Activated naive CD4-positive, alpha-beta T cell treated with anti-CD3 and anti-CD28 coated beads for 36 hours (primary cell): ENCODE measurements around the gene KRTAP2-3. TPM values are rescaled to one million over a fixed set of nuclear protein-coding genes. Genes with fewer than 3 reads are reported as not detected.
"Not testable (repeated sequence)": the region's sequence is repeated elsewhere in the genome, so short reads cannot be mapped to it uniquely, and the experiment has no call there.

Experiments
- CTCF ChIA-PET: fragments of 350-600 bp; sonication (Branson Sonifier 250); formaldehyde crosslinking; loops from one replicate; lab custom pipeline; 2021; ENCODE audit warnings: antibody characterized with exemption; lab: Charles Lee
- DNase-seq: peaks from one replicate; pipeline ENCODE4 v3.0.0-alpha.2; 2020
- H3K27ac Mint-ChIP-seq: one replicate; pipeline ENCODE4 v1.8.0; 2021; ENCODE audit warnings: mild to moderate bottlenecking, mixed read lengths
- H3K27me3 Mint-ChIP-seq: one replicate; pipeline ENCODE4 v1.8.0; 2021; ENCODE audit warnings: low read depth, mixed read lengths
- H3K36me3 Mint-ChIP-seq: one replicate; pipeline ENCODE4 v1.8.0; 2021; ENCODE audit warnings: low read depth, mixed read lengths
- H3K4me1 Mint-ChIP-seq: one replicate; pipeline ENCODE4 v1.8.0; 2021; ENCODE audit warnings: low read depth, mixed read lengths
- H3K4me3 Mint-ChIP-seq: one replicate; pipeline ENCODE4 v1.8.0; 2021; ENCODE audit warnings: mild to moderate bottlenecking, moderate library complexity, mixed read lengths
- H3K9me3 Mint-ChIP-seq: one replicate; pipeline ENCODE4 v1.8.0; 2021; ENCODE audit warnings: mixed read lengths
- intact Hi-C: fragments of 100-400 bp; cut with micrococcal nuclease; formaldehyde crosslinking; loops from one replicate; pipeline ENCODE4 v1.15.1; 2023
- total RNA-seq, 2 experiments: library from RNA; stranded (reverse); gene quantifications; one replicate each; pipeline ENCODE4 v1.2.3, GENCODE V29; 2021

The KRTAP2-3 gene
- total RNA-seq, 2 experiments from 2014 or later, result not detected

DNA sequence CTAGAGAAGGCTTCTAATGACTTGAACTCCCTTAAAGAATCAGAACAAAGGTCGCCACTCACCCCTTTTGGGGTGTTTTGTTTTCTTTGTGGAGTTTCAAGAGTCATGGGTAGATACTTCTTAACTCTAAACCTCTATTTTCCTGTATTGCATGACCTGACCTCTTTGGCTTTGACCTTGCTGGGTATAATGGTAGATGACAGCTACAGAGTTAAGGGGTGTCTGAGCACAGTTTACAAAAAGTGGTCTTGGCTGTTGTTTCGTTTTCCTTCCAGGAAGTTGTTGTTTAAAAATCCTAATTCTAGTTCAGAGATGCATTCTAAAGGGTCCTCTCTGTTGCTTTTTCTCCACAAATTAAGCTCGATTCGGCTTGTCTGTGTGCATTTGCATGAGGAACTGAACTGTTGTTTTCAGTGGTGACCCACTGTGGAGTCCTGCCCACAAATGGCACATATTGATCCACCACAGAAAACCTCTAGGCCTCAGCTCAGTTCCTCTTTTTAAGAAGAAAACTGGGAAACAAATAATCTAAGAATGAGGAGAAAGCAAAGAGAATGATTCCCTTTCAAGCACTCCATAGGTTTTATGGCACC, 28.9 kb upstream of the KRTAP2-3 start:
- CTCF ChIA-PET, DNase-seq, H3K27ac Mint-ChIP-seq, H3K4me1 Mint-ChIP-seq, intact Hi-C loops, H3K27me3 Mint-ChIP-seq, H3K36me3 Mint-ChIP-seq, H3K9me3 Mint-ChIP-seq, H3K4me3 Mint-ChIP-seq: not testable (repeated sequence)

DNA sequence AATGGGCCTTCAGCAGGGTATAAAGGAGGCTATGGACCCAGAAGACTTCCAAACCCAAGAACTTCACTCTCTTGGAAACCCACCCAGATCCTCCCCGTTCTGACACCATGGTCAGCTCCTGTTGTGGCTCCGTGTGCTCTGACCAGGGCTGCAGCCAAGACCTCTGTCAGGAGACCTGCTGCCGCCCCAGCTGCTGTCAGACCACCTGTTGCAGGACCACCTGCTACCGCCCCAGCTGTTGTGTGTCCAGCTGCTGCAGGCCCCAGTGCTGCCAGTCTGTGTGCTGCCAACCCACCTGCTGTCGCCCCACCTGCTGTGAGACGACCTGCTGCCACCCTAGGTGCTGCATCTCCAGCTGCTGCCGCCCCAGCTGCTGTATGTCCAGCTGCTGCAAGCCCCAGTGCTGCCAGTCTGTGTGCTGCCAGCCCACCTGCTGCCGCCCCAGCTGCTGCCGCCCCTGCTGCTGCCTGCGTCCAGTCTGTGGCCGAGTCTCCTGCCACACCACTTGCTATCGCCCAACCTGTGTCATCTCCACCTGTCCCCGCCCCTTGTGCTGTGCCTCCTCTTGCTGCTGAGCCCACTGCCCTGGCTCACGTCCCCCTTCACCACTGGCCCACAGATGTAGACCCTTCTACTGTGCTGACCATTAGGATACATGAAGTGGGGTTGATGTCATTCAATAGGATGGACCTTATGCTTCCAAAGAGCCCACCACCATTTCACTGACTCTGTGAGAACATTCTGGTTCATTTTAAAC, 24.4 kb upstream of the KRTAP2-3 start, which contains the start of gene KRTAP4-7:
KRTAP4-7 (plus strand) TSS at position 51 of the 757 bp plus-strand sequence; CDS start at position 108, 57 bp downstream.
- H3K4me3 Mint-ChIP-seq, H3K9me3 Mint-ChIP-seq, H3K27me3 Mint-ChIP-seq, H3K27ac Mint-ChIP-seq, CTCF ChIA-PET, intact Hi-C loops, DNase-seq, H3K4me1 Mint-ChIP-seq, H3K36me3 Mint-ChIP-seq: not testable (repeated sequence)

DNA sequence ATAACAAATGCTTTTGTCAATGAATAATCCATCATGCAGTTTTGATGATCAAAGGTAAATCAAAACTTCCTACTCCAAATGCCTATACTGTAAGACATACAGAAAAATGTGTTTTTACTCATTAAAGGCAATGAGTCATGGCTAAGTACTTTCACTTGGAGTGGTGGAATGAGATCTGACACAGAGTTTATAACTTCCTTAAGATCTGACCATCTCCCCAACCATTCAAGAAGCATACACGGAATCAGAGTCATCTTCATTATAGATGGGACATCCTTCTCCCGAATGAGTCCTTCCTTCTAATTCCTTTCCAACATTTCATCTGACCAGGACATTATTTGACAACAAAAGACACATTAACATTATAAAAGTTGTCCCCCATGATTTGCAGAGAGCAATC, 23.5 kb upstream of the KRTAP2-3 start:
- CTCF ChIA-PET, H3K4me3 Mint-ChIP-seq, H3K9me3 Mint-ChIP-seq, H3K27ac Mint-ChIP-seq, H3K4me1 Mint-ChIP-seq, DNase-seq, intact Hi-C loops, H3K27me3 Mint-ChIP-seq, H3K36me3 Mint-ChIP-seq: not testable (repeated sequence)

DNA sequence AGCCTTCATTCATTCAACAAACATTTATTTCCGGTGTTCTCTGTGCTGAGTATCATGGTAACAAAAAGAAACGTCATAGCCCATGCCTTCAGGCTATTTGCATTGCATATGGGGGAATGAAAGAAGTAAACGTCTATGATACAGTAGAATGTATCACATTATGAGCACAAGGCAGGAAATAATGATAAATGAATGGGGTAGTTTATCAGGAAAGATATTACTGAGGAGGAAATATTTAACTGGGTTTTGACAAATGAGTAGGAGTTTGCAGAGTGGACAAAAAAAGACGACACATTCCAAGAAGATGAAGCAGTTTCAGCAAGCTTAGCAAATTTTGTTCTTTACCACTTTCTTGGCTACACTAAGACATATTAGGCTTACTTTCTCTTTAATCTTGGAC, 22.7 kb upstream of the KRTAP2-3 start:
- H3K36me3 Mint-ChIP-seq, result no peaks in the 10 kb centered on the region
- H3K27me3 Mint-ChIP-seq, result peaks cover 6% of the 10 kb centered on the region
- CTCF ChIA-PET, result no interaction called here
- no peak overlapping the region for H3K27ac Mint-ChIP-seq
- intact Hi-C loops, result no loop called here
- H3K9me3 Mint-ChIP-seq, result no peaks in the 10 kb centered on the region
- no peak overlapping the region for H3K4me3 Mint-ChIP-seq
- no peaks in the 10 kb centered on the region for H3K4me1 Mint-ChIP-seq
- no peak for DNase-seq

DNA sequence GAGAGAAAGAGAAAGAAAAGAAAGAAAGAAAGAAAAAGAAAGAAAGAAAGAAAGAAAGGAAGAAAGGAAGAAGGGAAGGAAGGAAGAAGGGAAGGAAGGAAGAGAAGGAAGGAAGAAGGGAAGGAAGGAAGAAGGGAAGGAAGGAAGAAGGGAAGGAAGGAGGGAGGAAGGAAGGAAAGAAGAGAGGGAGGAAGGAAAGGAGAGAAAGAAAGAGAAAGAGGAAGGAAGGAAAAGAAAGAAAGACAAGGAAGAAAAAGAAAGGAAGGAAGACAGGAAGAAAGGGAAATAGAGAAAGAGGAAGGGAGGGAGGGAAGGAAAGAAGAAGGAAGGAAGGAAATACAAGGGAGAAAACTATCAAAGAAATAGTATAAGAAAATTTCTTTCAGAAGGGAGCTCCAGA, 16.9 kb upstream of the KRTAP2-3 start:
- Mint-ChIP-seq H3K27me3 (peaks cover 3% of the 10 kb centered on the region), H3K4me3 (no peak overlapping the region), H3K9me3 (no peaks in the 10 kb centered on the region), H3K4me1 (no peaks in the 10 kb centered on the region), H3K36me3 (no peaks in the 10 kb centered on the region), H3K27ac (no peak overlapping the region)
- no peak for DNase-seq
- CTCF ChIA-PET, result no interaction called here
- intact Hi-C loops, result no loop called here

DNA sequence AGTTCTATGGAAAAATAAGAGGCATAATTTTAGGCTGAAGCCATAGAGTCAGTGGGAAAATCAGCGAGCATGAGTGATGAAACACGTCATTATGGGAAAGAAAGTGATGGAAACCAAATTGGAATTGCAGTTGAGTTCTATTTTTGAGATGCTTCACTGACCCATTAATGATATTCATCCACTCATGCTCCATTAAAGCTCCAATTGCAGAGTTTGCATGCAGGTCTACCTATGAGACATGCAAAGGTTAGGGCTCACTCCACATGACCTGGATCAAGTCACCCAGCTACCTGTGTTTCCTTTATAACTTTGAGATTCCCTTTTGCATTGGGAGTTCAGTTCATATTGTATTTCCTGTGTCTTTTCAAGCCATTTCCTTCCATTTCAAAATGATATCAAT, 13.8 kb upstream of the KRTAP2-3 start:
- H3K4me3 Mint-ChIP-seq, result no peak overlapping the region
- intact Hi-C loops, result no loop called here
- no peak for DNase-seq
- H3K27ac Mint-ChIP-seq, result no peak overlapping the region
- H3K4me1 Mint-ChIP-seq, result no peaks in the 10 kb centered on the region
- H3K9me3 Mint-ChIP-seq, result no peaks in the 10 kb centered on the region
- H3K27me3 Mint-ChIP-seq, result peaks cover 3% of the 10 kb centered on the region
- H3K36me3 Mint-ChIP-seq, result no peaks in the 10 kb centered on the region
- CTCF ChIA-PET, result no interaction called here

DNA sequence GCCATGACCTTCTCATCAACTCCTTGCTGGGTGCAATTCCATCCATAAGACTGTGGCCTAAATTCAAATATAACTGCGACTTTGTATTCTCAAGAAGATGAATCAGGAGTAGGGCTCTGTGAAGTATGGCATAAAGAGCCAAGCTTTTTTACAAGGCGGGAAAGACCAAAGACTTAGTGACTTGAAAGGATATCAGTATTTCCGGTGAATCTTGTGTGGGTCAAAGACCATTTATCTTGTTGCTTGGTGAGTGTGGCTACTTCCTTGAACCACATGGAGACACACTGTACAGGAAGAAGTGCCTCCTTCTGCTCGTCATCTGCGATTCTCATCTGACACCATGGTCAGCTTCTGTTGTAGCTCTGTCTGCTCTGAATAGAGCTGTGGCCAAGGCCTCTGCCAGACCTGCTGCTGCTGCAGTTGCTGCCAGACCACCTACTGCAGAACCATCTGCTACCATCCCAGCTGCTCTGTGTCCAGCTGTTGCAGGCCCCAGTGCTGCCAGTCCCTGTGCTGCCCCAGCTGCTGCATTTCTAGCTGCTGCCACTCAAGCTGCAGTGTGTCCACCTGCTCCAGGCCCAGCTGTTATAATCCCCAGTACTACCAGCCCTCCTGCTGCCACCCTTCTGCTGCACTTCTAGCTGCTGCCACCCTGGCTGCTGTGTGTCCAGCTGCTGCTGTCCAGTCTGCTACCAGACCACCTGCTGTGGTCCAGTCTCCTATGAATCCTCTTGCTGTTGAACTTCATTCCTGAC, 11.9 kb upstream of the KRTAP2-3 start:
- Mint-ChIP-seq H3K4me3 (no peak overlapping the region), H3K27me3 (peaks cover 3% of the 10 kb centered on the region), H3K27ac (no peak overlapping the region), H3K4me1 (no peaks in the 10 kb centered on the region), H3K36me3 (no peaks in the 10 kb centered on the region), H3K9me3 (no peaks in the 10 kb centered on the region)
- CTCF ChIA-PET, result no interaction called here
- intact Hi-C loops, result no loop called here
- DNase-seq, result no peak

DNA sequence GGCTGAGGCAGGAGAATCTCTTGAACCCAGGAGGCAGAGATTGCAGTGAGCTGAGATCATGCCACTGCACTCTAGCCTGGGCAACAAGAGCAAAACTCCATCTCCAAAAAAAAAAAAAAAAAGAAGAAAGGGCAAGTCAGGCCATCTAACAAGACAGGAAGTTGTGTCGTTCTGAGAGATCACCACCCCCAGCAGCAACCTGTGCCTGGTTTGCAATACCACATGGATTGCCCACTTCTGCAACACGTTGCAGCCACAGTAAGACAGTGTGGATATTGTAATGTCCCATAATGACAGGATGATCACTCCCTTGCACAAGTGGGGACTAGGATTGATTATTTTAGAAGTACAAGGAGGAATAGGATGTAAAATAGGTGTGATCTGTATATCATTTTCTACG, 9.1 kb upstream of the KRTAP2-3 start:
- CTCF ChIA-PET, result no interaction called here
- no peak overlapping the region for H3K27ac Mint-ChIP-seq
- no peaks in the 10 kb centered on the region for H3K27me3 Mint-ChIP-seq

DNA sequence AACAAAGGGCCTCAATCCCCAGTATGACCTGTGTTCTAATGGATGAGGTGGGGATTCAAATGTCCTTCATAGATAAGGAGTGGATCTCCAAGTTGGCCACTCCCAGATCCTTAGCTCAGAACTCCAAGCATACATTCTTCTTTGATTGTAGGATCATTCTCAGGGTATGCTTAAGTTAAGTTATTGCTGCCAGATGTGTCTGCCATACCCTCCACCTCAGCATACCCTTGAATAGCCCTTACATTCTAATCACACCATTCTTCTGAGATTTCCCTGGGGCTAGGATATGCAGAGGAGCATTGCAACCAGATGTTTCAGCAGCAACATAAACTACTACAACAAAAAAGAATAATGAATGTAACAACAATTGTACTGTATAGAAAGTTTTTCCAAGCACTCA, 7.4 kb upstream of the KRTAP2-3 start:
- H3K36me3 Mint-ChIP-seq, result no peaks in the 10 kb centered on the region
- H3K4me1 Mint-ChIP-seq, result no peaks in the 10 kb centered on the region
- H3K9me3 Mint-ChIP-seq, result no peaks in the 10 kb centered on the region
- CTCF ChIA-PET, result no interaction called here
- no peak for DNase-seq
- H3K4me3 Mint-ChIP-seq, result no peak overlapping the region
- no peak overlapping the region for H3K27ac Mint-ChIP-seq
- H3K27me3 Mint-ChIP-seq, result no peaks in the 10 kb centered on the region
- intact Hi-C loops, result no loop called here

More for the DNA sequence above, 9.1 kb upstream of the KRTAP2-3 start:
- no peaks in the 10 kb centered on the region for H3K4me1 Mint-ChIP-seq
- no peaks in the 10 kb centered on the region for H3K36me3 Mint-ChIP-seq
- H3K4me3 Mint-ChIP-seq, result no peak overlapping the region
- no peaks in the 10 kb centered on the region for H3K9me3 Mint-ChIP-seq
- intact Hi-C loops, result no loop called here
- DNase-seq, result no peak

DNA sequence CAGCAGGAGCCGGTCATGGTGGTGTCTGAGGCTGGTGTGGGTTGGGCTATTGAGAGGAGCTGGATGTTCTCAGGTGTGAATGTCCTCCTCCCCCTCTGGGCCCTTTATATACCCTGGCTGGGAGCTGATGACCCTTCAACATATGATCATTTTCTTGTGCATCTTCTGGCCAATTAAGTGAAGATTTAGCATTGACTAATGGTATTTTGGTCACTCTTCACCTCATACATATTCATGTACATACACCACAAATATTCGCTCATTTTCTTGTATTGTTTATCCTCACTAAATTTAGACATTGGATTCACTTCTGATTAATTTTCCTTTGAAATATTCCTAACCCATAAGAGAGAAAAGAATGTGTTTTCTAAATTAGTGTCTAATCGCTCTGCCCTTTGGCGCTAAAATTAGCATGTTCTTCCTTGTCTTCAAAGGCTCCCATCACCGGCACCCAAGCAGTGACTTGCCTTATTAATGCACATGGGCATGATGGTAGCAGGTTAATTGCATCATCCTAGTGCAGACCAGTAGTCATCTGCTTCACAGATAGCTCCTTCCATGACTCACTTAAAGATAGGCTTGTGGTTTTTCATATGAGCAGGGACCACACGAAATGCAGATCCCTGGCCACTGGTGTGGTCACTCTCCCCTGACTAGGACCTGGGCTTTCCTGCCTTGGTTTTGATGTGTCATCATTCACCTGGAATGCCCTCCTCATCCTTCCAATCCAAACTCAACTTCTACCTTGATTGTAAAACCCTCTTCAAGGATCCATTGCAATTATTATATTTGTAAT, 6.1 kb upstream of the KRTAP2-3 start, which contains the start of gene KRTAP2-4:
KRTAP2-4 (minus strand) TSS at position 51 of the 796 bp plus-strand sequence; CDS start at position 17, 34 bp downstream.
- DNase-seq, result no peak
- Mint-ChIP-seq H3K4me1 (no peaks in the 10 kb centered on the region), H3K9me3 (no peaks in the 10 kb centered on the region), H3K36me3 (no peaks in the 10 kb centered on the region), H3K4me3 (no peak within 1 kb of the TSS), H3K27me3 (peaks cover 5% of the 10 kb centered on the region), H3K27ac (no peak within 1 kb of the TSS)
- intact Hi-C loops, result no loop called here
- CTCF ChIA-PET, result no interaction called here

DNA sequence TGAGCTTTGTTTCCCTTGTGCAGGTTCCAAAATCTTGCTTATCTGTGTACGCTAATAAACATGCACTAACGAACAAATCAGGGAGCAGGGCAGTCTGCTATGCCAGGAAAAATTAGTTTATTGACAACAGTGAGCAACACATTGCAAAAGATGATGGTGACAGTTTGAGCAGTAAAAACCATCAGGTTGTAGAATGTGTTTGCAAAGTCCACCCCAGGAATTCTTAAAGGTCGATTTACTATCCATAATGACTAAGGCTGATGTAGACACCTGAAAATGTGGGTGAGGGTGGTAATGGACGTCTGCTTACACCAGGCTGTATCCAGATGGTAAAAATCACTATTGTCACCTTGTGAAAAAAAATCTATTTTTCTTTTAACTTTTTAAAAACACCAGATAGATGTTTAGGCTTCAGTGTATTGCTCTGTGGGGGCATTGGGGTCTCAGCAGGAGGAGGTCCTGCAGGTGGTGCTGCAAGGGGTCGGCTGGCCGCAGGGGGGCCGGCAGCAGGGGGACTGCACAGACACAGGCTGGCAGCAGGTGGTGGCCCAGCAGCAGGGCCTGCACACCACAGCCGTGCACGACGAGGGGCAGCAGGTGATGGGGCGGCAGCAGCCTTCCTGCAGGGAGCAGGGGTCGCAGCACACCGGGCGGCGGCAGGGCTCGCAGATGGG, 5.2 kb upstream of the KRTAP2-3 start:
- CTCF ChIA-PET, intact Hi-C loops, H3K27ac Mint-ChIP-seq, H3K4me3 Mint-ChIP-seq, DNase-seq, H3K9me3 Mint-ChIP-seq, H3K4me1 Mint-ChIP-seq, H3K36me3 Mint-ChIP-seq: not testable (repeated sequence)
- peaks cover 12% of the 10 kb centered on the region for H3K27me3 Mint-ChIP-seq

DNA sequence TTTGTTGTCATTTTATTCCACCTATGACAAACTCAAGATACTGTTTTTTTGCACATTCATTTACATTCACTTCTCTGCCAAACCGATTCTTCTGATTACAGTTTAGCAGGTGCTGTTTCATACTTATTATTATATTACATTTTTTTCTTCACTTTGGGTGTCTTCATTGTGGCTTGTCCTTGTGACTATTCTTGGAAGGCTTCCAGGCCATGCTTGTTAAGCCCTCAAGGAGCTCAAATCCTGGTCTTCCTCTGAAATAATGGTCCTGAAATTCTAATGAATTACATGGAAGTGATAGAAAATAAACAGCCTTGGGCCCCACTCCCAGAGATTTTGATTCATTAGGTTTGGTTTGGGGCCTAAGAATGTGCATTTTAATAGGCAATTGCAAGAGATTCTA, 4.4 kb upstream of the KRTAP2-3 start:
- Mint-ChIP-seq H3K4me1 (no peaks in the 10 kb centered on the region), H3K36me3 (no peaks in the 10 kb centered on the region), H3K4me3 (no peak overlapping the region), H3K9me3 (no peaks in the 10 kb centered on the region), H3K27me3 (peaks cover 16% of the 10 kb centered on the region), H3K27ac (no peak overlapping the region)
- CTCF ChIA-PET, result no interaction called here
- intact Hi-C loops, result no loop called here
- DNase-seq, result no peak
